ENCODE results near the gene ACOT11. TPM values are rescaled to one million over a fixed set of nuclear protein-coding genes. Genes with fewer than 3 reads are reported as not detected.

The ACOT11 gene
- total RNA-seq, 2 donors from 2014 or later, result 43.3 to 82.5 TPM

GRCh38 chr1:54581621-54582035 is 33.6 kb downstream of the ACOT11 start:
- no peak for TF ChIP-seq CTCF (IDR thresholded peaks at IDR 0.05)
- no peak overlapping the region for H3K4me3 ChIP-seq
- no peak overlapping the region for H3K27ac ChIP-seq
- peak overlapping the region; percentile 8 to 51 for H3K9ac ChIP-seq (ENCODE audit: low read depth in 2 of 2, low read length in 2 of 2)
- no peaks in the 10 kb centered on the region for H3K9me3 ChIP-seq
- peaks cover 3% of the 10 kb centered on the region for H3K4me1 ChIP-seq
- no peaks in the 10 kb centered on the region for H3K36me3 ChIP-seq
- intact Hi-C loops (cut with DNase I), result no loop called here
- no peaks in the 10 kb centered on the region for H3K27me3 ChIP-seq
- DNase-seq, result peak; percentile 85

- no peaks in the 10 kb centered on the region for H3K36me3 ChIP-seq
- no peak for DNase-seq
- H3K9me3 ChIP-seq, result no peaks in the 10 kb centered on the region
- no peak overlapping the region for H3K27ac ChIP-seq
- intact Hi-C loops (cut with DNase I), result no loop called here
- peaks cover 3% of the 10 kb centered on the region for H3K4me1 ChIP-seq
- no peak overlapping the region for H3K9ac ChIP-seq (ENCODE audit: low read depth in 2 of 2, low read length in 2 of 2)
- no peak for TF ChIP-seq CTCF (IDR thresholded peaks at IDR 0.05)
- no peaks in the 10 kb centered on the region for H3K27me3 ChIP-seq
- H3K4me3 ChIP-seq, result no peak overlapping the region
Measured at GRCh38 chr1:54582566-54583306, 34.7 kb downstream of the ACOT11 start.

- no peaks in the 10 kb centered on the region for H3K9me3 ChIP-seq
- intact Hi-C loops (cut with DNase I), result no loop called here
- H3K4me1 ChIP-seq, result peaks cover 3% of the 10 kb centered on the region
- H3K9ac ChIP-seq (ENCODE audit: low read depth in 2 of 2, low read length in 2 of 2), result no peak overlapping the region
- no peak overlapping the region for H3K27ac ChIP-seq
- TF ChIP-seq CTCF (IDR thresholded peaks at IDR 0.05), result no peak
- no peak for DNase-seq
- no peaks in the 10 kb centered on the region for H3K36me3 ChIP-seq
- no peaks in the 10 kb centered on the region for H3K27me3 ChIP-seq
- H3K4me3 ChIP-seq, result no peak overlapping the region
Measured at GRCh38 chr1:54583307-54583686, 35.3 kb downstream of the ACOT11 start.

- no peak for TF ChIP-seq CTCF (IDR thresholded peaks at IDR 0.05)
- DNase-seq, result no peak
- H3K36me3 ChIP-seq, result no peaks in the 10 kb centered on the region
- no peaks in the 10 kb centered on the region for H3K27me3 ChIP-seq
- H3K27ac ChIP-seq, result no peak overlapping the region
- H3K4me3 ChIP-seq, result no peak overlapping the region
- no peak overlapping the region for H3K9ac ChIP-seq (ENCODE audit: low read depth in 2 of 2, low read length in 2 of 2)
- peaks cover 3% of the 10 kb centered on the region for H3K4me1 ChIP-seq
- intact Hi-C loops (cut with DNase I), result no loop called here
- no peaks in the 10 kb centered on the region for H3K9me3 ChIP-seq
Measured at GRCh38 chr1:54583871-54584270, 35.8 kb downstream of the ACOT11 start.

GRCh38 chr1:54584575-54584974 is 36.5 kb downstream of the ACOT11 start:
- DNase-seq, result no peak
- intact Hi-C loops (cut with DNase I), result no loop called here
- no peaks in the 10 kb centered on the region for H3K9me3 ChIP-seq
- H3K36me3 ChIP-seq, result no peaks in the 10 kb centered on the region
- no peak overlapping the region for H3K9ac ChIP-seq (ENCODE audit: low read depth in 2 of 2, low read length in 2 of 2)
- H3K4me3 ChIP-seq, result no peak overlapping the region
- peaks cover 3% of the 10 kb centered on the region for H3K4me1 ChIP-seq
- no peaks in the 10 kb centered on the region for H3K27me3 ChIP-seq
- no peak for TF ChIP-seq CTCF (IDR thresholded peaks at IDR 0.05)
- no peak overlapping the region for H3K27ac ChIP-seq
